Measurements from ENCODE around the gene OR8D2. TPM values are rescaled to one million over a fixed set of nuclear protein-coding genes. Genes with fewer than 3 reads are reported as not detected.

The OR8D2 gene
- total RNA-seq, result not detected

DNA sequence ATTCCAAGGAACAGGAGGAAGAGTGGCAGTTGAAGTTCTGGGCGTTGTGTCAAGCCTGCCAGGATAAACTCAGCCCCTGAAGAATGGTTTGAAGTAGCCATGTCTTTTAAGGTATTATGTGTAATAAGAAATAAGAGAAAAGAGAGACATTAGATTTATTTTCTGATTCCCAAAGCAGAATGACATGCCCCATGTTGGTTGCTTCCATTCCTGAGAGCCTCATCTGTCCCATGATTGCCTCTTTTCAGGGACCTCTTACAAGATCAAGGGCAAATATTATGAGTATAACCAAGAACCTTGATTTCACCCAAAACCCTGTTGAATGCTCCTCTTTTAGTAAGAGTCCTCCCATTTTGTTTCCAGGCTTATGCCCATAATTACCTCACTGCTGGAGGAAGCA lies at the start of gene OR8D2:
TSS of gene OR8D2 (minus strand) at position 101 of the 400 bp plus-strand sequence. CDS start at position 101, 0 bp downstream.
- no peak for DNase-seq
- in situ Hi-C loops (cut with MboI; ENCODE audit: low pct_ligation_motif_present in 1 of 4, low pct_unique_long_range_greater_than_20kb in 1 of 4, low sequenced_read_pairs in 3 of 4), result no loop called here

DNA sequence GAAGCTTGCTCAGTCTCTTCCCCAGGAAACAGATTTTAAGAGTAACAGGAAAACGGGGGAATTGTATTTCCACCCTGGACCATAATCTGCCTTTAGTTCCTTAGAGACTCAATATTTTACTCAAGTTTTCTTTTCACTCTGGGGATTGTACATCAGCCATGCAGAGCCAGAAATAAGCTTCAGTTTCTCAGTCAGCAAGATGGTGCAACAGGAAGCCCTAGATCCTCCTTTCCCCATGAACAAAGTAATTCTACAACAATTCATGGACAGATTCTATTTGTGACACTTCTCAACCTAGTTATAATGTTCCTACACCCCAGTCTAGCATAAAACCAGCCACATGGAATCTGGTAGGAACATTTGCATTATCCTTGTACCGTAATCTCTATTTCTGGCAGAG lies 39.6 kb upstream of the OR8D2 start:
- TF ChIP-seq EP300 (IDR thresholded peaks at IDR 0.05; ENCODE audit: low read depth), result no peak
- TF ChIP-seq POLR2A (IDR thresholded peaks at IDR 0.05), result no peak
- H3K4me3 ChIP-seq, result no peak overlapping the region
- WGBS, 2 donors (ENCODE audit: low coverage in 1 of 2), result 6 to 35% methylated on average over 2 of the region's 2 CpGs
- H3K4me1 ChIP-seq, result no peaks in the 10 kb centered on the region
- H3K9me3 ChIP-seq, result no peaks in the 10 kb centered on the region
- H3K27me3 ChIP-seq, result no peaks in the 10 kb centered on the region
- in situ Hi-C loops (cut with MboI; ENCODE audit: low pct_ligation_motif_present in 1 of 4, low pct_unique_long_range_greater_than_20kb in 1 of 4, low sequenced_read_pairs in 3 of 4) (no loop called here), intact Hi-C loops (cut with DNase I; ENCODE audit: low total_unique reads) (no loop called here)
- DNase-seq, result no peak
- no peak overlapping the region for H3K27ac ChIP-seq
- no peaks in the 10 kb centered on the region for H3K36me3 ChIP-seq

More for the DNA sequence above, at the start of gene OR8D2:
- Histone ChIP-seq H3K9me3 (no peaks in the 10 kb centered on the region), H3K27ac (no peak within 1 kb of the TSS), H3K4me3 (no peak within 1 kb of the TSS), H3K4me1 (peaks cover 0 to 11% (median 4%) of the 10 kb centered on the region in 4 donors), H3K36me3 (no peaks in the 10 kb centered on the region), H3K27me3 (no peaks in the 10 kb centered on the region)
- WGBS, 2 donors (ENCODE audit: low coverage in 1 of 2), result 50 to 68% methylated on average over 1 of the region's 1 CpG
- TF ChIP-seq POLR2A (IDR thresholded peaks at IDR 0.05) (no peak), POLR2AphosphoS5 (IDR thresholded peaks at IDR 0.05) (no peak), CTCF (IDR thresholded peaks at IDR 0.05) (no peak), EP300 (IDR thresholded peaks at IDR 0.05; ENCODE audit: low read depth) (no peak)
- intact Hi-C loops (cut with DNase I; ENCODE audit: low total_unique reads), result no loop called here

GRCh38 chr11:124346311-124346955 lies 26.4 kb upstream of the OR8D2 start:
- WGBS, 2 donors (ENCODE audit: low coverage in 1 of 2), result 50 to 71% methylated on average over 3 of the region's 3 CpGs
- H3K9me3 ChIP-seq, result peaks cover 0 to 6% of the 10 kb centered on the region in 2 donors

GRCh38 chr11:124344346-124344745 lies 24.3 kb upstream of the OR8D2 start:
- H3K27ac ChIP-seq, result no peak overlapping the region
- in situ Hi-C loops (cut with MboI; ENCODE audit: low pct_ligation_motif_present in 1 of 4, low pct_unique_long_range_greater_than_20kb in 1 of 4, low sequenced_read_pairs in 3 of 4), result no loop called here
- no peaks in the 10 kb centered on the region for H3K27me3 ChIP-seq
- intact Hi-C loops (cut with DNase I; ENCODE audit: low total_unique reads), result no loop called here
- 73 to 83% methylated on average over 5 of the region's 5 CpGs for WGBS, 2 donors (ENCODE audit: low coverage in 1 of 2)
- no peaks in the 10 kb centered on the region for H3K36me3 ChIP-seq
- H3K9me3 ChIP-seq, result peaks cover 0 to 4% of the 10 kb centered on the region in 2 donors
- DNase-seq, result no peak
- H3K4me1 ChIP-seq, result no peaks in the 10 kb centered on the region
- TF ChIP-seq CTCF (IDR thresholded peaks at IDR 0.05) (no peak), EP300 (IDR thresholded peaks at IDR 0.05; ENCODE audit: low read depth) (no peak), POLR2AphosphoS5 (IDR thresholded peaks at IDR 0.05) (no peak), POLR2A (IDR thresholded peaks at IDR 0.05) (no peak)
- no peak overlapping the region for H3K4me3 ChIP-seq

More at GRCh38 chr11:124346311-124346955, 26.4 kb upstream of the OR8D2 start:
- H3K27me3 ChIP-seq, result no peaks in the 10 kb centered on the region
- in situ Hi-C loops (cut with MboI; ENCODE audit: low pct_ligation_motif_present in 1 of 4, low pct_unique_long_range_greater_than_20kb in 1 of 4, low sequenced_read_pairs in 3 of 4) (no loop called here), intact Hi-C loops (cut with DNase I; ENCODE audit: low total_unique reads) (no loop called here)
- H3K27ac ChIP-seq, result no peak overlapping the region
- no peak for DNase-seq
- no peaks in the 10 kb centered on the region for H3K36me3 ChIP-seq
- TF ChIP-seq CTCF (IDR thresholded peaks at IDR 0.05), result no peak
- TF ChIP-seq EP300 (IDR thresholded peaks at IDR 0.05; ENCODE audit: low read depth), result no peak
- no peak for TF ChIP-seq POLR2A (IDR thresholded peaks at IDR 0.05)
- no peak for TF ChIP-seq POLR2AphosphoS5 (IDR thresholded peaks at IDR 0.05)
- no peaks in the 10 kb centered on the region for H3K4me1 ChIP-seq
- no peak overlapping the region for H3K4me3 ChIP-seq

GRCh38 chr11:124340142-124340447 lies 20.1 kb upstream of the OR8D2 start:
- in situ Hi-C loops (cut with MboI; ENCODE audit: low pct_ligation_motif_present in 1 of 4, low pct_unique_long_range_greater_than_20kb in 1 of 4, low sequenced_read_pairs in 3 of 4), result no loop called here
- Histone ChIP-seq H3K27ac (no peak overlapping the region), H3K36me3 (no peaks in the 10 kb centered on the region), H3K4me1 (no peaks in the 10 kb centered on the region), H3K9me3 (no peaks in the 10 kb centered on the region), H3K27me3 (no peaks in the 10 kb centered on the region), H3K4me3 (no peak overlapping the region)
- TF ChIP-seq CTCF (IDR thresholded peaks at IDR 0.05) (no peak), EP300 (IDR thresholded peaks at IDR 0.05; ENCODE audit: low read depth) (no peak), POLR2A (IDR thresholded peaks at IDR 0.05) (no peak), POLR2AphosphoS5 (IDR thresholded peaks at IDR 0.05) (no peak)
- intact Hi-C loops (cut with DNase I; ENCODE audit: low total_unique reads), result no loop called here
- DNase-seq, result no peak
- 25 to 46% methylated on average over 2 of the region's 2 CpGs for WGBS, 2 donors (ENCODE audit: low coverage in 1 of 2)
